Karpas-422 (cell line): Measurements from ENCODE around the gene VPS13A. TPM values are rescaled to one million over a fixed set of nuclear protein-coding genes. Genes with fewer than 3 reads are reported as not detected.
A peak's percentile ranks its signal among the peaks of the same experiment; 100 is the strongest.

Experiments
- DNase-seq: peaks from one replicate; pipeline ENCODE4 v3.0.0-alpha.2; 2015
- H2AFZ ChIP-seq: fragments of 200-600 bp; sonication (generic); 2 replicates; pipeline ENCODE4 v1.6.1; 2014; ENCODE audit warnings: antibody characterized with exemption, low read length, mixed read lengths
- H3K27ac ChIP-seq: fragments of 200-600 bp; sonication (generic); 2 replicates; pipeline ENCODE4 v1.5.1; 2014; ENCODE audit warnings: mild to moderate bottlenecking, low read length, moderate library complexity
- H3K27me3 ChIP-seq: fragments of 200-600 bp; sonication (generic); 2 replicates; pipeline ENCODE4 v1.6.1; 2014; ENCODE audit warnings: low read length, mixed read lengths
- H3K36me3 ChIP-seq: fragments of 200-600 bp; sonication (generic); 2 replicates; pipeline ENCODE4 v1.6.1; 2014; ENCODE audit warnings: low read length, mixed read lengths; ENCODE audit not compliant: insufficient read depth
- H3K4me1 ChIP-seq: fragments of 200-600 bp; sonication (generic); 2 replicates; pipeline ENCODE4 v1.6.1; 2014; ENCODE audit warnings: mild to moderate bottlenecking, low read length, mixed read lengths
- H3K4me2 ChIP-seq: fragments of 200-600 bp; sonication (generic); 2 replicates; pipeline ENCODE4 v1.6.1; 2014; ENCODE audit warnings: low read length, low read depth, mild to moderate bottlenecking; ENCODE audit not compliant: poor library complexity, severe bottlenecking
- H3K4me3 ChIP-seq: fragments of 200-600 bp; sonication (generic); 2 replicates; pipeline ENCODE4 v1.5.1; 2014; ENCODE audit warnings: mild to moderate bottlenecking, antibody characterized with exemption, low read length, mixed read lengths
- H3K79me2 ChIP-seq: fragments of 200-600 bp; sonication (generic); 2 replicates; pipeline ENCODE4 v1.6.1; 2014; ENCODE audit warnings: mild to moderate bottlenecking, low read length, mixed read lengths
- H3K9ac ChIP-seq: fragments of 200-600 bp; sonication (generic); 2 replicates; pipeline ENCODE4 v1.6.0; 2014; ENCODE audit warnings: low read length
- H3K9me2 ChIP-seq: fragments of 200-600 bp; sonication (generic), shearing (Covaris generic); replicated peaks from 2 replicates; pipeline ENCODE4 v1.6.0; 2014; ENCODE audit warnings: mild to moderate bottlenecking, low read length, moderate library complexity; ENCODE audit not compliant: insufficient read depth
- H3K9me3 ChIP-seq: fragments of 300-700, 200-600 bp; sonication (generic); 2 replicates; pipeline ENCODE4 v1.6.1; 2014; ENCODE audit warnings: low read length, mixed read lengths
- H4K20me1 ChIP-seq: fragments of 200-600 bp; sonication (generic); 2 replicates; pipeline ENCODE4 v1.6.1; 2014; ENCODE audit warnings: mild to moderate bottlenecking, antibody characterized with exemption, low read length, low read depth; ENCODE audit not compliant: insufficient read depth
- total RNA-seq: library from RNA; depleted of rRNA; stranded (reverse); fragments of >200 nt; shearing (Covaris generic); gene quantifications from 2 replicates; pipeline ENCODE4 v1.2.3, GENCODE V29; 2014; ENCODE audit warnings: low replicate concordance

VPS13A gene
- total RNA-seq, 1 experiment from 2014 or later = 141 TPM

GRCh38 chr9:77449240-77450084 is 272.1 kb downstream of the VPS13A start:
- DNase-seq = peak; percentile 45

GRCh38 chr9:77450085-77450475 is 272.7 kb downstream of the VPS13A start:
- Histone ChIP-seq H3K36me3 (no peaks in the 10 kb centered on the region), H3K27me3 (peaks cover 2% of the 10 kb centered on the region; the same call in 1 of the 2 replicates), H2AFZ (no peak overlapping the region), H3K9me3 (no peaks in the 10 kb centered on the region), H4K20me1 (no peaks in the 10 kb centered on the region), H3K4me1 (peaks cover 18% of the 10 kb centered on the region), H3K9me2 (no peaks in the 10 kb centered on the region), H3K4me2 (no peak overlapping the region), H3K79me2 (no peaks in the 10 kb centered on the region), H3K9ac (no peak overlapping the region), H3K27ac (no peak overlapping the region), H3K4me3 (no peak overlapping the region)
- DNase-seq = no peak

More at GRCh38 chr9:77449240-77450084, 272.1 kb downstream of the VPS13A start:
- no peaks in the 10 kb centered on the region for H3K9me2 ChIP-seq
- H3K27me3 ChIP-seq = peaks cover 2% of the 10 kb centered on the region; the same call in 1 of the 2 replicates
- H4K20me1 ChIP-seq = no peaks in the 10 kb centered on the region
- no peaks in the 10 kb centered on the region for H3K79me2 ChIP-seq
- no peak overlapping the region for H3K4me2 ChIP-seq
- no peak overlapping the region for H3K27ac ChIP-seq
- peaks cover 12% of the 10 kb centered on the region for H3K4me1 ChIP-seq
- H3K9me3 ChIP-seq = no peaks in the 10 kb centered on the region
- H3K36me3 ChIP-seq = no peaks in the 10 kb centered on the region
- no peak overlapping the region for H3K9ac ChIP-seq
- H3K4me3 ChIP-seq = no peak overlapping the region
- no peak overlapping the region for H2AFZ ChIP-seq

GRCh38 chr9:77451507-77451906 is 274.2 kb downstream of the VPS13A start:
- Histone ChIP-seq H2AFZ (no peak overlapping the region), H3K4me2 (no peak overlapping the region), H3K27ac (no peak overlapping the region), H3K4me1 (peaks cover 20% of the 10 kb centered on the region), H3K9ac (no peak overlapping the region), H3K27me3 (peaks cover 2% of the 10 kb centered on the region; the same call in 1 of the 2 replicates), H3K36me3 (no peaks in the 10 kb centered on the region), H3K79me2 (no peaks in the 10 kb centered on the region), H3K4me3 (no peak overlapping the region), H3K9me2 (no peaks in the 10 kb centered on the region), H4K20me1 (no peaks in the 10 kb centered on the region), H3K9me3 (no peaks in the 10 kb centered on the region)
- no peak for DNase-seq

GRCh38 chr9:77453825-77454647 is 276.7 kb downstream of the VPS13A start:
- H3K4me2 ChIP-seq = peak overlapping the region; percentile 82
- H2AFZ ChIP-seq = peak overlapping the region; percentile 90
- DNase-seq = peak; percentile 77

DNA sequence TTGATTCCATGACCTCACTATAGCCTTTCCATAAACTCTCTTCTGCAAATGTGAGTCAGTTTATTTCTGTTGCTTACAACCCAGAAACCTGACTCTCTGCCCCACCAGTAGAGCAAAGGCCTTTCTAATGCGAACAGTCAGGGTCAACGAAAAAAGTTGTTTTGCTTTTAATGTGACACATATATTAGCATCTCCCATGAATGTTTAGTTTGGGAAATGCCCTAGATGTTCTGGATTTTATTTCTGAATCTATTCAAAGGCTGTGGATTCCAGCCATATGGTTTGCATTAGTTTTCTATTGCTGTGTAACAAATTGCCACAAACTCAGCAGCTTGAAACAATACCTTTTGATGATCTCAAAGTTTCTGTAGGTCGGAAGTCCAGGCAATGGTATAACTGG is 277.3 kb downstream of the VPS13A start:
- H3K27ac ChIP-seq = no peak overlapping the region
- no peaks in the 10 kb centered on the region for H3K79me2 ChIP-seq
- peaks cover 22% of the 10 kb centered on the region for H3K4me1 ChIP-seq
- no peaks in the 10 kb centered on the region for H3K27me3 ChIP-seq
- no peak overlapping the region for H3K4me2 ChIP-seq
- DNase-seq = no peak
- H4K20me1 ChIP-seq = no peaks in the 10 kb centered on the region
- H3K4me3 ChIP-seq = no peak overlapping the region
- H3K9ac ChIP-seq = no peak overlapping the region
- H2AFZ ChIP-seq = peak overlapping the region; percentile 76
- no peaks in the 10 kb centered on the region for H3K36me3 ChIP-seq
- H3K9me2 ChIP-seq = no peaks in the 10 kb centered on the region
- H3K9me3 ChIP-seq = no peaks in the 10 kb centered on the region

More at GRCh38 chr9:77453825-77454647, 276.7 kb downstream of the VPS13A start:
- H3K4me1 ChIP-seq = peaks cover 22% of the 10 kb centered on the region
- H3K36me3 ChIP-seq = no peaks in the 10 kb centered on the region
- H3K9me3 ChIP-seq = no peaks in the 10 kb centered on the region
- no peaks in the 10 kb centered on the region for H4K20me1 ChIP-seq
- peak overlapping the region; percentile 63 for H3K9ac ChIP-seq
- no peaks in the 10 kb centered on the region for H3K27me3 ChIP-seq
- no peaks in the 10 kb centered on the region for H3K9me2 ChIP-seq
- peak overlapping the region; percentile 59 for H3K4me3 ChIP-seq
- no peaks in the 10 kb centered on the region for H3K79me2 ChIP-seq
- peak overlapping the region; percentile 47 for H3K27ac ChIP-seq

- Histone ChIP-seq H3K27me3 (no peaks in the 10 kb centered on the region), H4K20me1 (no peaks in the 10 kb centered on the region), H3K4me3 (no peak overlapping the region), H3K9me2 (no peaks in the 10 kb centered on the region), H3K9ac (no peak overlapping the region), H3K36me3 (no peaks in the 10 kb centered on the region), H3K4me1 (peaks cover 22% of the 10 kb centered on the region), H3K79me2 (no peaks in the 10 kb centered on the region), H3K27ac (no peak overlapping the region), H3K4me2 (no peak overlapping the region), H3K9me3 (no peaks in the 10 kb centered on the region), H2AFZ (peak overlapping the region; percentile 76)
- DNase-seq = peak; percentile 79
These were observed 278.1 kb downstream of the VPS13A start for GRCh38 chr9:77455312-77455927.

- Histone ChIP-seq H3K9me3 (no peaks in the 10 kb centered on the region), H3K27ac (no peak overlapping the region), H4K20me1 (no peaks in the 10 kb centered on the region), H3K4me1 (peaks cover 22% of the 10 kb centered on the region), H3K79me2 (no peaks in the 10 kb centered on the region), H3K9me2 (no peaks in the 10 kb centered on the region), H3K9ac (no peak overlapping the region), H3K27me3 (no peaks in the 10 kb centered on the region), H2AFZ (no peak overlapping the region), H3K4me2 (no peak overlapping the region), H3K4me3 (no peak overlapping the region), H3K36me3 (no peaks in the 10 kb centered on the region)
- peak; percentile 93 for DNase-seq
These were observed 279.6 kb downstream of the VPS13A start for GRCh38 chr9:77456829-77457437.
